Activated CD4-positive, CD25-positive, alpha-beta regulatory T cell treated with anti-CD3 and anti-CD28 coated beads, Interleukin-2, amount 50 U/mL, for 24 hours (primary cell): ENCODE data around the gene NSD2.

Experiments
- ATAC-seq, 2 donors: fragments of 150-1000 bp; cut with Tn5 transposase; one replicate each; pipeline ENCODE4 v1.10.0; 2021; ENCODE audit warnings: mild to moderate bottlenecking in 1 of 2, moderate library complexity in 1 of 2

NSD2 gene

DNA sequence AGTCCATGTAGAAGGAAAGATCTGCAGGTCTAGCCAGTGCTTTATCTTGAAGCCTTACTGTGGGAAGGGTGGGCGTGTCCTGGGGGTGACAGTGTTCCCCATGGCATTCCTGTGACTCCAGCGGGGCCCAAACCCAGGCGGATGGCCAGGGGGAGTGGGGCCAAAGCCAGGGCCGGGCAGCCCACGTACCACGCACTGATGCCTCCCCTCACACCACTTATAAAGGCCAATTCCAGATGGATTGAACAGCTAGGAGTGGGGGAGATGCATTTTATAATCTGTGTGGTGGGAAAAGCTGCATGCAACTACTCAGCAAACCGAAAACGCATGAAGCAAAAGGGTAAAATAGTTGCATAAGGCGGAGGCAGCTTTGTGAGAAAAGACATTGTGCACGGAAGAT, 101.2 kb downstream of the NSD2 start:
- ATAC-seq: no peak

GRCh38 chr4:1973218-1973617, 102.0 kb downstream of the NSD2 start:
- ATAC-seq: no peak

DNA sequence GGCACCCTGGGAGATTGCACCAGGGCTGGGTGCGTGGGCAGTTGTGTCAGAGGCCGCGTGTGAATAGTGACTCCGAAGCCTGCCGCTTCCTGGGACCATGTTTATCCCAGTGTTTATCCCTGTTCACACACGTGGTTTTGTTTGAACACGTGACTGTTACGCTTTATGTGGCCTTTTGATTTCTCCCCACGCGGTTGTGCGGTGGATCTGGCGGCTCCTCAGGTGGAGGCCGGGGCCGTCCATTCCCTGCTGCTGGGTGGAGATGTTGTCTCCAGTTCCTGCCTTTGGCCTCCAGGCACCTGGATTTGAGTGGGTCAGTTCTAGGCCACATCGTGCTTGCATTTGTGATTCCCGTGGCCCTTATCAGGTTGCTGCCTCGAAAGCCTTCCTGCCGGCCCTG, 102.5 kb downstream of the NSD2 start:
- no peak for ATAC-seq

DNA sequence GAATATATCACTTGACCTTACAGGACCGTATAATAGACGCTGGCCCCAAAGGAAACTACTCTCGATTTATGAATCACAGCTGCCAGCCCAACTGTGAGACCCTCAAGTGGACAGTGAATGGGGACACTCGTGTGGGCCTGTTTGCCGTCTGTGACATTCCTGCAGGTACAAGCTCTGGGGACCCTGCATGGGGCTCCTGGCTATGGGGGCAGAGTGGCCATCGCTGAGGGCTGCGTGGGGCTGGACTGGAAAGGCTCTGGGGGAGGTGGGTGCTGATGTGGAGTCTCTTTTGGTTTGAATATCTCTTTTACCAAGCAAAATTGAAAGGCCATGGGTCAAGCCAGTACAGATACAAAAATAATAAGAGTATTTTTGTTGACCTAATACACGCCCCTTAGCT, 103.6 kb downstream of the NSD2 start:
- no peak for ATAC-seq

GRCh38 chr4:1975391-1975801, 104.2 kb downstream of the NSD2 start:
- no peak for ATAC-seq

- ATAC-seq: no peak
Observed at GRCh38 chr4:1975880-1976279, 104.7 kb downstream of the NSD2 start.

GRCh38 chr4:1976416-1977352, 105.5 kb downstream of the NSD2 start:
- ATAC-seq: no peak

GRCh38 chr4:1978226-1978625, 107.0 kb downstream of the NSD2 start:
- ATAC-seq: no peak

DNA sequence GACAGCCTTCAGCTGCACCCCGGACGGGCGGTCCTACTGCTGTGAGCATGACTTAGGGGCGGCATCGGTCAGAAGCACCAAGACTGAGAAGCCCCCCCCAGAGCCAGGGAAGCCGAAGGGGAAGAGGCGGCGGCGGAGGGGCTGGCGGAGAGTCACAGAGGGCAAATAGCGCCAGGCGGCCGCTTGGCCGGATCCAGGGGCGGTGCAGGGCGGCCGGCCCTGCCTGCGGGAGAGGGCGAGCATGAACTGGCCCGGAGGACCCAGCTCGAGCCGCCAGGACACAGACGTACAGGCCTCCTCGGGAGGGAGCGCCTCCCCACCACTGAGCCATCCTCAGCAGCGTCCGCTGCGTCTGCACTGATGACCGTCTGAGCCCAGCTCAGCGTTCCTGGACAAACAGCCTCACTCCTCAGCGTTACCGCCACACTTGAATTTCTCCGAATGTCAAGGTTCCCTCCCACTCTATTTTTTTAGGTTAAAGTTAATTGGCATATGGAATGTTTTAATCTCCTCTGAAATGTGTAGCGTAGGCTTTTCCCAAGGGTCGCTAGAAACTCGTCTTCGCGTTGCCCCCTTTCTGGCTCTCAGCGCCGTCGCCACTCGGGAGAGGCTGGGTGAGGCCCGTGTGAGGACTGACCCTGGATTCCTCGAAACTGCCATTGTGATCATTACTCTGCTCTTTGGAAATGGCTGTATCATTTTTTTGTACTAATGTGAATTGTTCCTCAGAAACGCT, 107.7 kb downstream of the NSD2 start:
- no peak for ATAC-seq

- no peak for ATAC-seq
Observed at GRCh38 chr4:1979477-1980196, 108.4 kb downstream of the NSD2 start.

DNA sequence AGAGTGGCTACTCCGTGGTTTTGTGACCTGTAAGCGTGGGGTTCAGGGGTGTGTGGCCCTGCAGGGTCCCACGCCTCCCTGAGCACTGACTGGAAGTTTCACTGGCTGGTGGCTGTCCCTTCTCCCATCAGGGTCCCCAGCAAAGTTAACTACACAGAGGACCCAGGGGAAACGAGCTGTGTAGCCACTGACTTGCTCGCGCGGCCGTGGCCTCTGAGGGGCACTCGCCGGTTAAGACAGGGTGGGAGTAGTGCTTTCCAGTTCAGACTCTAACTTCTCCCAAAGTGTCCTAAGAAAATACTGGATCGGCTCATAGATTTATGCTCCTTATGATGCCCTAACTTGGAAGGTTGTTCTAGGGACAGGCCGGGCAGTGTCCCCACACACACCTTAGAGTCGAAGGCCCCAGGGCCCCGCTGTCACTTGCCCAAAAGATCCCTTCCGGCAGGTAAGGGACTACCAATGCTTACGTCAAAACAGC, 109.4 kb downstream of the NSD2 start:
- ATAC-seq: no peak

DNA sequence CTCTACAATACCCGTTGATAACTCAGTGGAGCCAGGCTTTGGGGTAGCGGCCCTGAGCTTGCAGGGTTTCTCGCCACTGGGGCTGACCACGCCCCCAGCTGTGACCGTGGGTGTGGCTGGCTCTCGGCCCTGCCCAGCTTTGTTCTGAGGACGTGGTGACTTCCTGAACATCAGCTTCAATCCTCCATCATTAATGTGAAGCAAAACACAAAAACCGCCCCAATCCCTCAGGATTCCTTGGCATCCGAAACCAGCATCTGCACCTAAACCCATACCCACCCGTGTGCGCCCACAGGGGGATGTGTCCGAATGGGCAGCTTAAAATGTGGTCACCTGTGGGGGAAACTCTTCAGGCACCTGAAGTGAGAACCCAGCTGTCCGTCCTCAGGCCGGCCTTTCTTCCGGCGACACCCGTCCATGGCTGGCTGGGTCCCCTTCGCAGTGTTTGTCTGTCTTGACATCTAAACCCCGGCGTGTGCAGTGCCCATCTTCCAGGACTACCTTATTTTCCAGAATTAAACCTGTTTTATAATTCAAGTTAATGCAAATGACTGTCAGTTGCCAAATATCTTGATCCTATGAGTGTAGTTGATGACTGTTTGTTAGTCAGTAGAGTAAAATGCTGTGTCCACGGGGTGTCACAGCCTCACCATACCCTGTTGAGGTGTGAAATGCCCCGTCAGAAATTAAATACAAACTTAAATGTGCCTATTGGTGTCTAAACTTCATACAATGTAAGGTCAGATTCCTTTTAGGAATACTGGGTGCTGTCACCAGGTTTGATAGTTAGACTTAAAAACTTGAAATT, 110.3 kb downstream of the NSD2 start:
- ATAC-seq: no peak

GRCh38 chr4:1982124-1983052, 111.2 kb downstream of the NSD2 start:
- ATAC-seq: no peak

GRCh38 chr4:1983053-1983845, 112.1 kb downstream of the NSD2 start:
- no peak for ATAC-seq

- ATAC-seq: no peak
Observed at GRCh38 chr4:1983846-1984405, 112.7 kb downstream of the NSD2 start.

DNA sequence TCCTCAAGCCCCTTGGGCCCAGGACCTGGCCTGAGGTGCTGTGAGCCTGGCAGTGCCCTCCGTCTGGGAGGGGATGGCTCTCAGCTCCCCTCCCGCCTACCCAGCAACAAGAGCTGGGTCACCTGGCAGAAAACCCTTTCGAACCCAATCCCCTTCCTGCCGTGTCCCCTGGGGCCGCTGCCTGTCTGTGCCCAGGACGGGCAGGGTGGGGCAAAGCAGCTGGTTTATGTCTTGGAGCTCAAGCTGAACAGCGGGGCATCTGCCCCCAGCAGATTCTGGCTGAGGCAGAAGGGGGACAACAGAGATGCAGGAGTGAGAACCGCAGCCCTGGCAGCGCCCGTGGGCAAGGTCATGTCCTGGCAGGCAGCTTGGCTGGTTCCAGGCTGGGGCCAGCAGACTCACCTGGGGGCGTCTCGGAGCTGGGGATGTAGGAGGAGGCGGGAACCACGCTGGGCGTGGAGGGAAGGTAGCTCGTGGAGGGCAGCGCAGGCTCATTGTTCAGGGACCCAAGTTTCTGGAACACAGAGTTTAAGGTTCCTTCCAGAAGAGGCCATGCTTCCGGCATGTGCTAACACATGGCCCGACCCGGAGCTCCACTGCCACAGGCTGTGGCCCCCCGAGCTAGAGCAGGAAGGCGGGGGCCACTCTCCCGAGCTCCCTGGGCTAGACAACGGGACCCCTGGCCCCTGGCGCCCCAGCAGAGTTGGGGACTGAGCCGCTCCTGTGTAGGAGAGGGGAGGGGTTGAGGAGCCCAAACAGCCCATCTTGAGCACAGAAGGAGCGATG, 113.4 kb downstream of the NSD2 start:
- ATAC-seq: no peak

- no peak for ATAC-seq
Observed at GRCh38 chr4:1985294-1985693, 114.1 kb downstream of the NSD2 start.

DNA sequence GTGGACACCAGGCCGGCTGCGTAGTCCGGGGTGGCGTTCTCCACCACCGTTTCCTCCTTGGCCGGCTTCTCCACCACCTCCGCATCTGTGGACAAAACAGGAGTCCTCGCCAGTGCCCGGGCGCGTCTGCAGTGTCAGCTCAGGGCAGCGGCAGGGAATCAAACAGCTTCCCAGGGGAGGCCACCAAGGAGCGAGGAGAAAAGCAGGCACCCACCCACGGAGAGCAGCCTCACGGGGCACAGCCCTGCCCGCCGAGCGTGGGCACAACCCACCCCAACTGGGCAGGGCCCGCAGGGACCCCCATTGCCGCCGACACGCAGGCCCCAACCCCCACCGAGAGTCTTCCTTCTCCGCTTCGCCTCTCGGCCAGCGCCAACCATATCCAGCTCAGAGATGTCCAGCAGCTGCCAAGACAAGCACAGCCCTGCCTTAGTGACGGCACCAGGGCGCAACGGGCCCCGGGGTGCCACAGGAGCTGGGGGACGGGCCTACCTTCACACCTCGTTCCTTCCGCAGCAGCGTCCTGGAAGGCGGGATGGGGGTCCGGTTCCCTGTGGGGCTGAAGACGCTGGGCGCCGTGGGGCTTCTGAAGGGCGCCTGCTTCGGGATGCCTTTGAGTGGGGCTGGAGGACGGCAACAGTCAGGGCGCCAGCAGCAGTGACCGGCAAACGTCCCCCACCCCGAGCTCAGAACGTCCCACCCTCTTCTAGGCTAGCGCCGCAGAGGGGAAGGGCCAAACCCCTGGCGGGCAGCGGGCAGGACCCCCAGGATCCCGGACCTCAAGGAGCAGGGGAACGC, 114.8 kb downstream of the NSD2 start:
- no peak for ATAC-seq
